Natural killer cell (primary cell): ENCODE data around the gene POFUT2. TPM values are rescaled to one million over a fixed set of nuclear protein-coding genes. Genes with fewer than 3 reads are reported as not detected.
A peak's percentile ranks its signal among the peaks of the same experiment; 100 is the strongest.

Source experiments
- ATAC-seq, 3 donors: fragments of 150-1000 bp in 2 of 3; fragments of 200-7000 bp in 1 of 3; cut with Tn5 transposase; 1 replicate in 1 of 3; 2 replicates in 2 of 3; pipeline ENCODE4 v1.10.0; 2021; ENCODE audit warnings: mild to moderate bottlenecking in 2 of 3, moderate library complexity in 2 of 3
- DNase-seq, 2 donors: peaks; one replicate each; pipeline versions ENCODE4 v3.0.0 to v3.0.0-alpha.2; 2013 to 2021; ENCODE audit warnings: mixed read lengths in 1 of 2
- H3K27ac ChIP-seq: one replicate; pipeline ENCODE4 v1.5.1; 2013; ENCODE audit warnings: mild to moderate bottlenecking, low read length
- H3K27me3 ChIP-seq: one replicate; pipeline ENCODE4 v1.6.1; 2013; ENCODE audit warnings: low read length; ENCODE audit not compliant: control insufficient read depth, insufficient read depth
- H3K36me3 ChIP-seq: one replicate; pipeline ENCODE4 v1.6.1; 2013; ENCODE audit warnings: low read length; ENCODE audit not compliant: control insufficient read depth, insufficient read depth
- H3K4me1 ChIP-seq: one replicate; pipeline ENCODE4 v1.6.1; 2013; ENCODE audit warnings: low read length; ENCODE audit not compliant: control insufficient read depth, insufficient read depth
- H3K4me3 ChIP-seq: one replicate; pipeline ENCODE4 v1.5.1; 2013; ENCODE audit warnings: low read length
- H3K9me3 ChIP-seq: one replicate; pipeline ENCODE4 v1.6.1; 2013; ENCODE audit warnings: low read length; ENCODE audit not compliant: control insufficient read depth, insufficient read depth
- H3K27ac Mint-ChIP-seq, 2 donors: one replicate each; pipeline ENCODE4 v1.8.0; 2022; ENCODE audit warnings: mild to moderate bottlenecking in 2 of 2, mixed read lengths in 2 of 2, moderate library complexity in 1 of 2
- H3K27me3 Mint-ChIP-seq, 2 donors: one replicate each; pipeline ENCODE4 v1.8.0; 2022; ENCODE audit warnings: low read depth in 2 of 2, mixed read lengths in 2 of 2
- H3K36me3 Mint-ChIP-seq: one replicate; pipeline ENCODE4 v1.8.0; 2022; ENCODE audit warnings: mixed read lengths
- H3K4me1 Mint-ChIP-seq, 2 donors: one replicate each; pipeline ENCODE4 v1.8.0; 2022; ENCODE audit warnings: mixed read lengths in 2 of 2
- H3K4me3 Mint-ChIP-seq: one replicate; pipeline ENCODE4 v1.8.0; 2022; ENCODE audit warnings: mild to moderate bottlenecking, moderate library complexity, mixed read lengths
- H3K9me3 Mint-ChIP-seq, 2 donors: one replicate each; pipeline ENCODE4 v1.8.0; 2022; ENCODE audit warnings: mixed read lengths in 2 of 2
- CTCF ChIP-seq: fragments of 200-600 bp; IDR thresholded peaks from one replicate; pipeline ENCODE4 v1.8.0; 2022; ENCODE audit warnings: antibody characterized with exemption
- WGBS: methylation state at CpG from one replicate; pipeline ENCODE4 v1.1.7; 2013; ENCODE audit warnings: missing lambda C conversion rate; ENCODE audit not compliant: insufficient coverage; 5-methylcytosine and 5-hydroxymethylcytosine counted together
- intact Hi-C: fragments of 100-400 bp; cut with micrococcal nuclease; formaldehyde crosslinking; loops from one replicate; pipeline ENCODE4 v1.14.2; 2022
- total RNA-seq, 4 donors: library from RNA; stranded (reverse); fragments of 120-200 nt in 1 of 4; gene quantifications; one replicate each; pipeline versions ENCODE4 v1.2.3 to v1.2.4, GENCODE V29; 2013 to 2022

The POFUT2 gene
- total RNA-seq, 3 donors from 2014 or later (not counting 1 experiment from before 2014, with no cell fraction given) = 41.4 to 46.0 (median 43.3) TPM

GRCh38 chr21:45306832-45307571 is 19.3 kb upstream of the POFUT2 start:
- Histone ChIP-seq H3K27me3 (no peaks in the 10 kb centered on the region), H3K4me3 (no peak overlapping the region), H3K4me1 (peaks cover 7% of the 10 kb centered on the region), H3K36me3 (no peaks in the 10 kb centered on the region), H3K27ac (no peak overlapping the region), H3K9me3 (no peaks in the 10 kb centered on the region)
- H3K4me1 Mint-ChIP-seq = peaks cover 0 to 9% of the 10 kb centered on the region in 2 donors
- DNase-seq = no peak
- H3K27me3 Mint-ChIP-seq = peaks cover 5 to 21% of the 10 kb centered on the region in 2 donors
- no peak overlapping the region for H3K27ac Mint-ChIP-seq
- intact Hi-C loops = no loop called here
- WGBS = 95% methylated on average over 33 of the region's 33 CpGs
- no peak overlapping the region for H3K4me3 Mint-ChIP-seq
- no peak for ATAC-seq
- no peaks in the 10 kb centered on the region for H3K36me3 Mint-ChIP-seq
- H3K9me3 Mint-ChIP-seq = no peaks in the 10 kb centered on the region
- no peak for TF ChIP-seq CTCF

- 94% methylated on average over 17 of the region's 18 CpGs for WGBS
- ATAC-seq (no peak), DNase-seq (no peak)
- H3K4me1 ChIP-seq = peaks cover 7% of the 10 kb centered on the region
- Mint-ChIP-seq H3K27ac (no peak overlapping the region), H3K9me3 (no peaks in the 10 kb centered on the region), H3K4me1 (peaks cover 0 to 9% of the 10 kb centered on the region in 2 donors), H3K4me3 (no peak overlapping the region), H3K27me3 (peaks cover 0 to 17% of the 10 kb centered on the region in 2 donors), H3K36me3 (no peaks in the 10 kb centered on the region)
- H3K9me3 ChIP-seq = no peaks in the 10 kb centered on the region
- H3K36me3 ChIP-seq = no peaks in the 10 kb centered on the region
- no peaks in the 10 kb centered on the region for H3K27me3 ChIP-seq
- intact Hi-C loops = no loop called here
- TF ChIP-seq CTCF = no peak
- no peak overlapping the region for H3K27ac ChIP-seq
- no peak overlapping the region for H3K4me3 ChIP-seq
These were observed 18.7 kb upstream of the POFUT2 start for GRCh38 chr21:45306453-45306831.

GRCh38 chr21:45305836-45306235 is 18.1 kb upstream of the POFUT2 start:
- TF ChIP-seq CTCF = no peak
- no peaks in the 10 kb centered on the region for H3K36me3 Mint-ChIP-seq
- H3K36me3 ChIP-seq = no peaks in the 10 kb centered on the region
- H3K9me3 ChIP-seq = no peaks in the 10 kb centered on the region
- ATAC-seq = no peak
- H3K27me3 ChIP-seq = no peaks in the 10 kb centered on the region
- intact Hi-C loops = no loop called here
- H3K27ac ChIP-seq = no peak overlapping the region
- no peak overlapping the region for H3K4me3 Mint-ChIP-seq
- peaks cover 0 to 13% of the 10 kb centered on the region in 2 donors for H3K27me3 Mint-ChIP-seq
- DNase-seq = no peak
- peaks cover 7% of the 10 kb centered on the region for H3K4me1 ChIP-seq
- no peaks in the 10 kb centered on the region for H3K9me3 Mint-ChIP-seq
- WGBS = 77% methylated on average over 9 of the region's 9 CpGs
- H3K4me3 ChIP-seq = no peak overlapping the region
- no peak overlapping the region for H3K27ac Mint-ChIP-seq
- peaks cover 0 to 9% of the 10 kb centered on the region in 2 donors for H3K4me1 Mint-ChIP-seq

- WGBS = 77% methylated on average over 6 of the region's 7 CpGs
- no peak for ATAC-seq
- peaks cover 0 to 9% of the 10 kb centered on the region in 2 donors for H3K4me1 Mint-ChIP-seq
These were observed 17.2 kb upstream of the POFUT2 start for GRCh38 chr21:45304945-45305344.

More at GRCh38 chr21:45304945-45305344, 17.2 kb upstream of the POFUT2 start:
- Histone ChIP-seq H3K9me3 (no peaks in the 10 kb centered on the region), H3K36me3 (no peaks in the 10 kb centered on the region), H3K4me1 (peaks cover 7% of the 10 kb centered on the region), H3K27me3 (no peaks in the 10 kb centered on the region), H3K4me3 (no peak overlapping the region), H3K27ac (no peak overlapping the region)
- Mint-ChIP-seq H3K4me3 (no peak overlapping the region), H3K27me3 (peaks cover 0 to 13% of the 10 kb centered on the region in 2 donors), H3K36me3 (no peaks in the 10 kb centered on the region), H3K27ac (no peak overlapping the region), H3K9me3 (no peaks in the 10 kb centered on the region)
- TF ChIP-seq CTCF = no peak
- DNase-seq = peak in 1 of 2 donors; percentile 60
- intact Hi-C loops = no loop called here
